Vagina (tissue), 2 donors: ENCODE results near the gene IL32.
"Not testable (repeated sequence)": the region's sequence is repeated elsewhere in the genome, so short reads cannot be mapped to it uniquely, and the experiment has no call there.

Experiments used
- POLR2A ChIP-seq, 2 donors: fragments of 450-650 bp; IDR thresholded peaks; one replicate each; pipeline ENCODE4 v1.6.1; 2017; ENCODE audit warnings: antibody characterized with exemption in 2 of 2, mild to moderate bottlenecking in 2 of 2, moderate library complexity in 2 of 2
- POLR2AphosphoS5 ChIP-seq, 2 donors: sonication (generic); formaldehyde crosslinking; IDR thresholded peaks; one replicate each; pipeline ENCODE4 v1.9.0; 2017; ENCODE audit warnings: antibody characterized with exemption in 2 of 2, mild to moderate bottlenecking in 2 of 2, low read depth in 1 of 2; ENCODE audit not compliant: insufficient read depth in 1 of 2
- TF ChIP-seq, protein P1 (sequence below), 3 experiments: fragments of 450-650 bp in 2 of 3; fragments of 200-600 bp in 1 of 3; sonication (generic) in 1 of 3; IDR thresholded peaks; one replicate each; pipeline ENCODE4 v1.5.1; 2017 to 2019; ENCODE audit warnings: antibody characterized with exemption in 3 of 3, mild to moderate bottlenecking in 2 of 3, moderate library complexity in 2 of 3

DNA sequence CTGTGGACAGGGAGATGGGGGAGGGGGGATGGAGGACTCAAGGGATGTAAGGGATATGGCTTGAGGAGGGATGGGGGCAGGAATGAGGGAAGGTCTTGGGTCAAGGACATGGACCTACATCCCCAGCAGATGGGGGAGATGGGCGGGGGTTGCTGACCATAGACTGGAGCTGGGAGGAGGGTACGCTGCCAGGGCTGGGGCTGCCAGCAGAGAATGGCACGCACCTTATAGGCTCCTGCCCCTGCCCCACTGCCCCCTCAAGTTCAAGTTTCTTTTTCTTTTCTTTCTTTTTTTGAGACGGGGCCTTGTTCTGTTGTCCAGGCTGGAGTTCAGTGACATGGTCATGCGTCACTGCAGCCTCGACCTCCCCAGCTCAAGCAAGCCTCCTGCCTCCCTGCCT, 10.5 kb downstream of the IL32 start:
- TF ChIP-seq POLR2AphosphoS5 (IDR thresholded peaks at IDR 0.05; ENCODE audit: insufficient read depth in 1 of 2, low read depth in 1 of 2); POLR2A (IDR thresholded peaks at IDR 0.05): not testable (repeated sequence)
- TF ChIP-seq, protein P1, sequence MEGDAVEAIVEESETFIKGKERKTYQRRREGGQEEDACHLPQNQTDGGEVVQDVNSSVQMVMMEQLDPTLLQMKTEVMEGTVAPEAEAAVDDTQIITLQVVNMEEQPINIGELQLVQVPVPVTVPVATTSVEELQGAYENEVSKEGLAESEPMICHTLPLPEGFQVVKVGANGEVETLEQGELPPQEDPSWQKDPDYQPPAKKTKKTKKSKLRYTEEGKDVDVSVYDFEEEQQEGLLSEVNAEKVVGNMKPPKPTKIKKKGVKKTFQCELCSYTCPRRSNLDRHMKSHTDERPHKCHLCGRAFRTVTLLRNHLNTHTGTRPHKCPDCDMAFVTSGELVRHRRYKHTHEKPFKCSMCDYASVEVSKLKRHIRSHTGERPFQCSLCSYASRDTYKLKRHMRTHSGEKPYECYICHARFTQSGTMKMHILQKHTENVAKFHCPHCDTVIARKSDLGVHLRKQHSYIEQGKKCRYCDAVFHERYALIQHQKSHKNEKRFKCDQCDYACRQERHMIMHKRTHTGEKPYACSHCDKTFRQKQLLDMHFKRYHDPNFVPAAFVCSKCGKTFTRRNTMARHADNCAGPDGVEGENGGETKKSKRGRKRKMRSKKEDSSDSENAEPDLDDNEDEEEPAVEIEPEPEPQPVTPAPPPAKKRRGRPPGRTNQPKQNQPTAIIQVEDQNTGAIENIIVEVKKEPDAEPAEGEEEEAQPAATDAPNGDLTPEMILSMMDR (IDR thresholded peaks at IDR 0.05): not testable (repeated sequence)
